ENCODE data around the gene CD24. TPM values are rescaled to one million over a fixed set of nuclear protein-coding genes. Genes with fewer than 3 reads are reported as not detected.

The CD24 gene
- total and polyA plus RNA-seq, 4 donors = 14.2 to 84.6 (median 14.7) TPM

DNA sequence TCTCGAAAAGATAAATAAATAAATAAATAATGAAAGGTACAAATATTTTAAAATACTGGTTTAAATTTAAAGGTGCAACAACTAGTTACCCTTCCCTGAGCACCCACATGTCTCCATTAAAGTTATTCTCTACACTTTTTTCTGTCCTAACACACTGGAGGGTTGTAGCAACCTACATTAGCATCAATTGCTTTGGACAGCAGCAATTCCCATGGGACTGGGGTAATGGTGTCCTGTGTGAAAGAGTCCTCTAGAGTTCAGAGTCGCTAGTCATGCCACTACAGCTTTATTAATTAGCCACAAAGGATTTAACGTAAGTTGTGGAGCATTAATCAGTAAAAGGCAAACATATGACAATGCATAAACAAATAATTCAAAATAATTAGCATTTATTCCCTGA lies 14.1 kb upstream of the CD24 start:
- no peaks in the 10 kb centered on the region for H3K4me1 ChIP-seq (ENCODE audit: control insufficient read depth in 4 of 4, insufficient read depth in 4 of 4, low read length in 3 of 4)
- WGBS = 85% methylated on average over 3 of the region's 3 CpGs
- H3K9me3 ChIP-seq (ENCODE audit: control insufficient read depth in 4 of 4, low read length in 3 of 4) = no peaks in the 10 kb centered on the region
- H3K36me3 ChIP-seq (ENCODE audit: control insufficient read depth in 4 of 4, insufficient read depth in 3 of 4, low read depth in 1 of 4, low read length in 3 of 4) = no peaks in the 10 kb centered on the region
- TF ChIP-seq JUND (IDR thresholded peaks at IDR 0.05) (no peak), ZBTB33 (IDR thresholded peaks at IDR 0.05) (no peak)
- TF ChIP-seq, protein P1, sequence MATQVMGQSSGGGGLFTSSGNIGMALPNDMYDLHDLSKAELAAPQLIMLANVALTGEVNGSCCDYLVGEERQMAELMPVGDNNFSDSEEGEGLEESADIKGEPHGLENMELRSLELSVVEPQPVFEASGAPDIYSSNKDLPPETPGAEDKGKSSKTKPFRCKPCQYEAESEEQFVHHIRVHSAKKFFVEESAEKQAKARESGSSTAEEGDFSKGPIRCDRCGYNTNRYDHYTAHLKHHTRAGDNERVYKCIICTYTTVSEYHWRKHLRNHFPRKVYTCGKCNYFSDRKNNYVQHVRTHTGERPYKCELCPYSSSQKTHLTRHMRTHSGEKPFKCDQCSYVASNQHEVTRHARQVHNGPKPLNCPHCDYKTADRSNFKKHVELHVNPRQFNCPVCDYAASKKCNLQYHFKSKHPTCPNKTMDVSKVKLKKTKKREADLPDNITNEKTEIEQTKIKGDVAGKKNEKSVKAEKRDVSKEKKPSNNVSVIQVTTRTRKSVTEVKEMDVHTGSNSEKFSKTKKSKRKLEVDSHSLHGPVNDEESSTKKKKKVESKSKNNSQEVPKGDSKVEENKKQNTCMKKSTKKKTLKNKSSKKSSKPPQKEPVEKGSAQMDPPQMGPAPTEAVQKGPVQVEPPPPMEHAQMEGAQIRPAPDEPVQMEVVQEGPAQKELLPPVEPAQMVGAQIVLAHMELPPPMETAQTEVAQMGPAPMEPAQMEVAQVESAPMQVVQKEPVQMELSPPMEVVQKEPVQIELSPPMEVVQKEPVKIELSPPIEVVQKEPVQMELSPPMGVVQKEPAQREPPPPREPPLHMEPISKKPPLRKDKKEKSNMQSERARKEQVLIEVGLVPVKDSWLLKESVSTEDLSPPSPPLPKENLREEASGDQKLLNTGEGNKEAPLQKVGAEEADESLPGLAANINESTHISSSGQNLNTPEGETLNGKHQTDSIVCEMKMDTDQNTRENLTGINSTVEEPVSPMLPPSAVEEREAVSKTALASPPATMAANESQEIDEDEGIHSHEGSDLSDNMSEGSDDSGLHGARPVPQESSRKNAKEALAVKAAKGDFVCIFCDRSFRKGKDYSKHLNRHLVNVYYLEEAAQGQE (IDR thresholded peaks at IDR 0.05) = no peak
- no peak overlapping the region for H3K27ac ChIP-seq (ENCODE audit: low read depth in 1 of 2, low read length in 2 of 2)
- peaks cover 0 to 3% (median 0%) of the 10 kb centered on the region in 4 donors for H3K27me3 ChIP-seq (ENCODE audit: control insufficient read depth in 4 of 4, insufficient read depth in 4 of 4, low read length in 3 of 4)
- no peak overlapping the region for H3K4me3 ChIP-seq (ENCODE audit: low read depth in 1 of 3, low read length in 3 of 3)
- H3K9ac ChIP-seq (ENCODE audit: low read depth in 1 of 2, low read length in 2 of 2) = no peak overlapping the region
- DNase-seq (ENCODE audit: low spot score) = no peak

- H3K9ac ChIP-seq (ENCODE audit: low read depth in 1 of 2, low read length in 2 of 2) = no peak overlapping the region
- TF ChIP-seq HNF4A (conservative IDR thresholded peaks at IDR 0.05) (no peak), NR2F2 (IDR thresholded peaks at IDR 0.05) (no peak), ZBTB33 (IDR thresholded peaks at IDR 0.05) (no peak), MAX (IDR thresholded peaks at IDR 0.05) (no peak), GABPA (IDR thresholded peaks at IDR 0.05 in 1 of 2, conservative IDR thresholded peaks at IDR 0.05 in 1 of 2) (no peak), FOXA1 (IDR thresholded peaks at IDR 0.05) (no peak), YY1 (IDR thresholded peaks at IDR 0.05) (no peak), FOXA2 (IDR thresholded peaks at IDR 0.05) (no peak), TAF1 (conservative IDR thresholded peaks at IDR 0.05) (no peak), HNF4G (IDR thresholded peaks at IDR 0.05) (no peak), RXRA (IDR thresholded peaks at IDR 0.05) (no peak), EGR1 (IDR thresholded peaks at IDR 0.05; ENCODE audit: low read depth in 2 of 2) (no peak), SP1 (IDR thresholded peaks at IDR 0.05) (no peak), ATF3 (IDR thresholded peaks at IDR 0.05) (no peak), RAD21 (IDR thresholded peaks at IDR 0.05) (no peak), CTCF (IDR thresholded peaks at IDR 0.05; ENCODE audit: low read depth, low read length, missing input control) (no peak), JUND (IDR thresholded peaks at IDR 0.05) (no peak)
- TF ChIP-seq, protein P1 (IDR thresholded peaks at IDR 0.05) = no peak
- H3K4me3 ChIP-seq (ENCODE audit: low read depth in 1 of 3, low read length in 3 of 3) = no peak overlapping the region
- no peak for DNase-seq (ENCODE audit: low spot score)
- no peaks in the 10 kb centered on the region for H3K4me1 ChIP-seq (ENCODE audit: control insufficient read depth in 4 of 4, insufficient read depth in 4 of 4, low read length in 3 of 4)
- no peak overlapping the region for H3K27ac ChIP-seq (ENCODE audit: low read depth in 1 of 2, low read length in 2 of 2)
- H3K27me3 ChIP-seq (ENCODE audit: control insufficient read depth in 4 of 4, insufficient read depth in 4 of 4, low read length in 3 of 4) = peaks cover 0 to 6% (median 1%) of the 10 kb centered on the region in 4 donors
- 92% methylated on average over 4 of the region's 4 CpGs for WGBS
- no peaks in the 10 kb centered on the region for H3K36me3 ChIP-seq (ENCODE audit: control insufficient read depth in 4 of 4, insufficient read depth in 3 of 4, low read depth in 1 of 4, low read length in 3 of 4)
- H3K9me3 ChIP-seq (ENCODE audit: control insufficient read depth in 4 of 4, low read length in 3 of 4) = no peaks in the 10 kb centered on the region
These were observed 7.4 kb upstream of the CD24 start for GRCh38 chr6:106981926-106982325.

Data from liver (tissue), 9 donors.